Transverse colon (tissue), 4 donors: ENCODE results near the gene GALNT18. TPM values are rescaled to one million over a fixed set of nuclear protein-coding genes. Genes with fewer than 3 reads are reported as not detected.

Experiments used
- DNase-seq: peaks from one replicate; pipeline ENCODE4 v3.0.0-alpha.2; 2019
- H3K27ac ChIP-seq, 4 donors: fragments of 200-600 bp; sonication (generic); 2 replicates each; pipeline ENCODE4 v1.5.1; 2016 to 2018; ENCODE audit warnings: inconsistent platforms in 4 of 4
- H3K27me3 ChIP-seq: fragments of 200-600 bp; sonication (generic); 2 replicates; pipeline ENCODE4 v1.5.1; 2017; ENCODE audit warnings: inconsistent platforms
- H3K36me3 ChIP-seq, 4 donors: fragments of 200-600 bp; sonication (generic); 2 replicates each; pipeline ENCODE4 v1.5.1; 2017 to 2019; ENCODE audit warnings: inconsistent platforms in 4 of 4
- H3K4me1 ChIP-seq, 4 donors: fragments of 200-600 bp; sonication (generic); 2 replicates each; pipeline ENCODE4 v1.5.1; 2017 to 2020; ENCODE audit warnings: inconsistent platforms in 4 of 4
- H3K4me3 ChIP-seq, 4 donors: fragments of 200-600 bp; sonication (generic); 1 replicate in 1 of 4; 2 replicates in 3 of 4; pipeline versions ENCODE4 v1.5.1 to v1.6.1; 2017 to 2019; ENCODE audit warnings: inconsistent platforms in 4 of 4
- H3K9me3 ChIP-seq, 2 donors: fragments of 200-600 bp; sonication (generic); 2 replicates each; pipeline ENCODE4 v1.5.1; 2017 to 2019; ENCODE audit warnings: inconsistent platforms in 2 of 2
- EP300 ChIP-seq: sonication (generic); formaldehyde crosslinking; IDR thresholded peaks from one replicate; pipeline ENCODE4 v1.6.1; 2017; ENCODE audit warnings: antibody characterized with exemption, low read depth
- POLR2A ChIP-seq: fragments of 450-650 bp; IDR thresholded peaks from one replicate; pipeline ENCODE4 v1.6.1; 2016; ENCODE audit warnings: antibody characterized with exemption, mild to moderate bottlenecking, moderate library complexity
- POLR2AphosphoS5 ChIP-seq, 3 donors: sonication (generic); formaldehyde crosslinking; IDR thresholded peaks; one replicate each; pipeline ENCODE4 v1.6.1; 2016; ENCODE audit warnings: antibody characterized with exemption in 3 of 3
- WGBS, 2 donors: methylation state at CpG; one replicate each; pipeline ENCODE4 v1.1.5; 2018; ENCODE audit warnings: low coverage in 1 of 2; 5-methylcytosine and 5-hydroxymethylcytosine counted together
- in situ Hi-C, 4 donors: fragments of 200-750 bp; cut with MboI; loops; one replicate each; pipeline versions ENCODE4 v1.15.0 to v1.15.1; 2017; ENCODE audit warnings: low sequenced_read_pairs in 3 of 4, low pct_ligation_motif_present in 1 of 4, low pct_unique_long_range_greater_than_20kb in 1 of 4
- intact Hi-C: fragments of 100-400 bp; cut with DNase I; formaldehyde crosslinking; loops from one replicate; pipeline ENCODE4 v1.15.1; 2023; ENCODE audit warnings: low total_unique reads
- total RNA-seq, 4 donors: library from RNA; depleted of rRNA; stranded (reverse); fragments of >200 nt; gene quantifications; one replicate each; pipeline ENCODE4 v1.1.0, GENCODE V29; 2016
- TF ChIP-seq, protein P1 (sequence below), 5 experiments: fragments of 200-600 bp in 3 of 5; fragments of 450-650 bp in 2 of 5; sonication (generic) in 3 of 5; IDR thresholded peaks; 1 replicate in 2 of 5; 2 replicates in 3 of 5; pipeline ENCODE4 v1.5.1; 2016 to 2017; ENCODE audit warnings: antibody characterized with exemption in 5 of 5, inconsistent platforms in 3 of 5, mild to moderate bottlenecking in 2 of 5, moderate library complexity in 1 of 5

The GALNT18 gene
- total RNA-seq, 4 donors from 2014 or later, result 5.6 to 22.1 (median 8.4) TPM

DNA sequence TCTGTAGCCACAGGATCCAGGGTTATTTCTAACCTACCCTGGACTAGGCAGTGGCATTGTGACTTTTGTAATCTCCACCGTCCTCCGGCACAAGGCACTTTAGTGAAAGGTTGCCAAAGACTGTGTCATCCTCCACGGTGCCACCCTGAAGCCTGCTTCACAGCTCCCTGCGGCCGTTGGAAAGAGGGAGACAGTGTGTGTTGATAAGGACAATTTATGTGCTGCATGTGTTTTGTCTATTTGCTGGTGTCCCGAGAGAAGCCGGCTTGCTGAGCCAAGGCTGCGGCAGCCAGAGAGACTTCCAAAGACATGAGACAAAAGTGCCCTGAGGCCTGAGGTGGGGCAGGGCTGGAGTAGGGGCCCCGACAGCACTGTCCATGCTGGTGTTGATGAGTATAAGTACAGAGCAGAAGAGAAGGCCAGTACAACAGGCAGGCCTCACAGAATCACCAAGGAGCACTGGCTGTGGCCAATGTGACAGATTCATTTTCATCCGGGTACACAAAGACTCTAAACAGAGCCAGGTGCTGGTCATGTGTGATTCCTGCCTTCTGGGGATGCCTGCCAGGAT is 40.9 kb downstream of the GALNT18 start:
- Histone ChIP-seq H3K36me3 (no peaks in the 10 kb centered on the region), H3K4me3 (no peak overlapping the region), H3K27ac (peak overlapping the region in 2 of 4 donors; percentile 5 to 26), H3K4me1 (peaks cover 0 to 12% (median 4%) of the 10 kb centered on the region in 4 donors), H3K27me3 (no peaks in the 10 kb centered on the region), H3K9me3 (no peaks in the 10 kb centered on the region)
- intact Hi-C loops, result no loop called here
- TF ChIP-seq, protein P1, sequence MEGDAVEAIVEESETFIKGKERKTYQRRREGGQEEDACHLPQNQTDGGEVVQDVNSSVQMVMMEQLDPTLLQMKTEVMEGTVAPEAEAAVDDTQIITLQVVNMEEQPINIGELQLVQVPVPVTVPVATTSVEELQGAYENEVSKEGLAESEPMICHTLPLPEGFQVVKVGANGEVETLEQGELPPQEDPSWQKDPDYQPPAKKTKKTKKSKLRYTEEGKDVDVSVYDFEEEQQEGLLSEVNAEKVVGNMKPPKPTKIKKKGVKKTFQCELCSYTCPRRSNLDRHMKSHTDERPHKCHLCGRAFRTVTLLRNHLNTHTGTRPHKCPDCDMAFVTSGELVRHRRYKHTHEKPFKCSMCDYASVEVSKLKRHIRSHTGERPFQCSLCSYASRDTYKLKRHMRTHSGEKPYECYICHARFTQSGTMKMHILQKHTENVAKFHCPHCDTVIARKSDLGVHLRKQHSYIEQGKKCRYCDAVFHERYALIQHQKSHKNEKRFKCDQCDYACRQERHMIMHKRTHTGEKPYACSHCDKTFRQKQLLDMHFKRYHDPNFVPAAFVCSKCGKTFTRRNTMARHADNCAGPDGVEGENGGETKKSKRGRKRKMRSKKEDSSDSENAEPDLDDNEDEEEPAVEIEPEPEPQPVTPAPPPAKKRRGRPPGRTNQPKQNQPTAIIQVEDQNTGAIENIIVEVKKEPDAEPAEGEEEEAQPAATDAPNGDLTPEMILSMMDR (IDR thresholded peaks at IDR 0.05), result no peak
- TF ChIP-seq POLR2A (no peak), EP300 (no peak), POLR2AphosphoS5 (IDR thresholded peaks at IDR 0.05) (no peak)
- no peak for DNase-seq
- in situ Hi-C loops, result no loop called here
- WGBS, 2 donors, result 74% methylated on average over 10 of the region's 10 CpGs; no CpG with 5 or more reads in 1 of the 2 donors

DNA sequence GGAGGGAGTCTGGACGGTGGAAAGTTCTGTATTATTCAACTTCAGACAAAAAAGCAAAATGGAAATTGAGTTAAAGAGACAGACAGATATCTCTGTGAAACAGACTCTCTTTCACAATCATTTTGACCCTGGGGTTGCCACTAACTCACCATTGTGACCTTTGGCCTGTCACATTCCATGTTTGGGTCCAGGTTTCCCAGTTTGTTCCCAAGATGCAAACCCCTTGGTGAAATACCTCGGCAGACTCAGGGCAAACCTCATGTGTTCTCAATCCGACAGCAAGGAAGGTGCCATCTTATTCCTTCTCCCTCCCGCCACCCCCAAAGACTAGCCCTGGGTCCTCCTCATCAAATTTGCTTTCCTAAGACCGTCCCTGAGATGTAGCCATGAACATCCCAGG is 41.8 kb downstream of the GALNT18 start:
- no peak for DNase-seq
- intact Hi-C loops (no loop called here), in situ Hi-C loops (no loop called here)
- Histone ChIP-seq H3K9me3 (no peaks in the 10 kb centered on the region), H3K27me3 (no peaks in the 10 kb centered on the region), H3K27ac (no peak overlapping the region), H3K4me3 (no peak overlapping the region), H3K4me1 (peaks cover 0 to 12% (median 4%) of the 10 kb centered on the region in 4 donors), H3K36me3 (no peaks in the 10 kb centered on the region)
- 80 to 95% methylated on average over 4 to 5 of the region's 5 CpGs for WGBS, 2 donors
- TF ChIP-seq, protein P1 (IDR thresholded peaks at IDR 0.05), result no peak
- TF ChIP-seq EP300, result no peak
- TF ChIP-seq POLR2A, result no peak
- no peak for TF ChIP-seq POLR2AphosphoS5 (IDR thresholded peaks at IDR 0.05)

DNA sequence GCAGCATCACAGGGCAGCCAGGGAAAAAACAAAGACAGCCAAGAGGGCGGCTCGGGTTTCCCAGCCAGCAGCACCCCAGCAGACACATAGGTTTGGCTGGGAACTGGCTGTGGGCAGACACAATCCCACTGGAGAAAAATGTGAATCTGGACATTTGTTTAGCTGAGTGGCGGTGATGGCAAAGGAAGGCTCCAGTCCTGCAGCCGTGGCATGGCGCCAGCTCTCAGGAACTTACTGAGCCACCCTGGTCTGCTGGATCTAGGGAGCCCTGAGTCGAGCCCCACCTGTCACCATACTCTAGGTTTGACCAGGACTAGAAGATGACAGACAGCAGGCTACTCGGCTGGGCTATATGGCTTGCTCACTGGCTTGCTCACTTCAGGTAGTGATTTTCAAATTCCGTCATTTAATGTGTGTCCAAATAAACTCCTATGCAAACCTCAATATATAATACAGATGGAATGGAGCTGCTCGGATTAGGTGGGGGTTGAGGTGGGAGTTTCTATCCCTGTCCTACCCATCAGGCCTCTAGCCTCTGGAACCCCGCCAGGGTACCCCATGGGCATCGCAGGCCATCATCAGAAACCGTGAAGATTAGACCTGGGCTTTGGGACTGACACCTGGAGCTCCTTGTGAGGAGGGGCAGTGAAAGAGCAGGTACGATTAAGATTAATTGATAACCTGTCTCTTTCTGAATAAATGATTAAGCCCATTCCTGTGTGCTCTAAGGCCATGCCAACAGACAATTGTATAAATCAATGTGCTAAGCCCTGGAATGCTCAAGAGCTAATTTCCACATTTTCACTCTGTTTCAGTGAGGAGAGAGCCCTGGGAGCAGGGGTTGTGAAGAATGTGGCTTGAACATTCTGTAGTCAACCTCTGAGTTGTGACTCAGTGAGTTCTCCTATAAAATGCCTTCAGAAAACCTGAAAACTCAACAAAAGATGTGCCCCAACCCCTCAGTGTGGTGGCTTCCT is 42.5 kb downstream of the GALNT18 start:
- H3K4me1 ChIP-seq, result peaks cover 0 to 12% (median 3%) of the 10 kb centered on the region in 4 donors
- intact Hi-C loops, result no loop called here
- TF ChIP-seq POLR2A (no peak), POLR2AphosphoS5 (IDR thresholded peaks at IDR 0.05) (no peak), EP300 (no peak)
- TF ChIP-seq, protein P1 (IDR thresholded peaks at IDR 0.05), result no peak
- no peaks in the 10 kb centered on the region for H3K9me3 ChIP-seq
- no peaks in the 10 kb centered on the region for H3K36me3 ChIP-seq
- no peak for DNase-seq
- peak overlapping the region in 1 of 4 donors; percentile 13 for H3K27ac ChIP-seq
- no peak overlapping the region for H3K4me3 ChIP-seq
- 90% methylated on average over 13 of the region's 13 CpGs; no CpG with 5 or more reads in 1 of the 2 donors for WGBS, 2 donors
- in situ Hi-C loops, result no loop called here
- no peaks in the 10 kb centered on the region for H3K27me3 ChIP-seq
